Left lung (tissue), 10 donors: Measurements from ENCODE around the gene SCUBE1. TPM values are rescaled to one million over a fixed set of nuclear protein-coding genes. Genes with fewer than 3 reads are reported as not detected.
A peak's percentile ranks its signal among the peaks of the same experiment; 100 is the strongest.

Experiments
- ATAC-seq: fragments of 200-7000 bp; cut with Tn5 transposase; one replicate; pipeline ENCODE4 v1.9.1; 2020; ENCODE audit warnings: moderate library complexity
- DNase-seq, 4 donors: peaks; one replicate each; pipeline ENCODE4 v3.0.0-alpha.2; 2013 to 2020
- H3K27ac ChIP-seq, 2 donors: fragments of 200-600 bp; sonication (generic) in 1 of 2; one replicate each; pipeline versions ENCODE4 v1.5.0 to v1.8.0; 2020 to 2021
- H3K27me3 ChIP-seq, 2 donors: fragments of 200-600 bp; sonication (generic) in 1 of 2; one replicate each; pipeline versions ENCODE4 v1.5.0 to v1.8.0; 2020 to 2021
- H3K36me3 ChIP-seq, 2 donors: fragments of 200-600 bp; sonication (generic) in 1 of 2; one replicate each; pipeline versions ENCODE4 v1.5.0 to v1.8.0; 2020 to 2021
- H3K4me1 ChIP-seq, 2 donors: fragments of 200-600 bp; one replicate each; pipeline ENCODE4 v1.8.0; 2021
- H3K4me3 ChIP-seq, 2 donors: fragments of 200-600 bp; sonication (generic) in 1 of 2; one replicate each; pipeline versions ENCODE4 v1.5.0 to v1.8.0; 2020 to 2021; ENCODE audit warnings: mild to moderate bottlenecking in 1 of 2
- H3K9me3 ChIP-seq, 2 donors: fragments of 200-600 bp; sonication (generic) in 1 of 2; one replicate each; pipeline versions ENCODE4 v1.5.0 to v1.8.0; 2020 to 2021
- CTCF ChIP-seq, 2 donors: fragments of 200-600 bp; sonication (generic) in 1 of 2; IDR thresholded peaks; one replicate each; pipeline versions ENCODE4 v1.5.0 to v1.8.0; 2021; ENCODE audit warnings: antibody characterized with exemption in 2 of 2
- intact Hi-C, 2 donors: fragments of 100-400 bp; cut with DNase I; formaldehyde crosslinking; loops; one replicate each; pipeline versions ENCODE4 v1.11.2 to v1.14.2; 2022
- polyA plus RNA-seq, 6 donors: library from polyadenylated mRNA; unstranded; fragments of 120-200 nt; gene quantifications; one replicate each; pipeline ENCODE4 v1.2.1, GENCODE V29; 2013; ENCODE audit not compliant: insufficient read length in 6 of 6
- total RNA-seq, 2 donors: library from RNA; stranded (reverse); fragmentation: NEBNext Ultra II Directional; extraction: Animal tissue kit (Norgen Biotek cat#: 25700); gene quantifications; one replicate each; pipeline ENCODE4 v1.2.1, GENCODE V29; 2021
- donor health status: DM: no; HTN: yes; CAD: no.
- donor health status: DM: no; HTN: no; CAD: no.

Gene SCUBE1
- total and polyA plus RNA-seq, 8 donors = 1.1 to 5.0 (median 2.0) TPM

GRCh38 chr22:43235445-43236409 lies 107.4 kb downstream of the SCUBE1 start:
- ATAC-seq (no peak), DNase-seq (no peak)
- TF ChIP-seq CTCF (IDR thresholded peaks at IDR 0.05) = no peak
- H3K4me3 ChIP-seq = no peak overlapping the region
- H3K4me1 ChIP-seq = peaks cover 0 to 13% of the 10 kb centered on the region in 2 donors
- intact Hi-C loops = loop anchor here in 1 of 2 donors (10.0 kb wide), 1 partner anchor 109 kb away; the partner anchor contains the start of gene SCUBE1
- no peaks in the 10 kb centered on the region for H3K27me3 ChIP-seq
- no peaks in the 10 kb centered on the region for H3K36me3 ChIP-seq
- H3K27ac ChIP-seq = no peak overlapping the region
- H3K9me3 ChIP-seq = no peaks in the 10 kb centered on the region

- DNase-seq (no peak), ATAC-seq (no peak)
- intact Hi-C loops = loop anchor here in 1 of 2 donors (5.0 to 10.0 kb wide), 2 partner anchors 110 to 153 kb away; partner anchors contain the start of gene SCUBE1
- Histone ChIP-seq H3K4me1 (peaks cover 0 to 13% of the 10 kb centered on the region in 2 donors), H3K27ac (no peak overlapping the region), H3K27me3 (no peaks in the 10 kb centered on the region), H3K4me3 (no peak overlapping the region), H3K36me3 (no peaks in the 10 kb centered on the region), H3K9me3 (no peaks in the 10 kb centered on the region)
- TF ChIP-seq CTCF (IDR thresholded peaks at IDR 0.05) = no peak
These were observed 108.7 kb downstream of the SCUBE1 start for GRCh38 chr22:43234264-43234988.

DNA sequence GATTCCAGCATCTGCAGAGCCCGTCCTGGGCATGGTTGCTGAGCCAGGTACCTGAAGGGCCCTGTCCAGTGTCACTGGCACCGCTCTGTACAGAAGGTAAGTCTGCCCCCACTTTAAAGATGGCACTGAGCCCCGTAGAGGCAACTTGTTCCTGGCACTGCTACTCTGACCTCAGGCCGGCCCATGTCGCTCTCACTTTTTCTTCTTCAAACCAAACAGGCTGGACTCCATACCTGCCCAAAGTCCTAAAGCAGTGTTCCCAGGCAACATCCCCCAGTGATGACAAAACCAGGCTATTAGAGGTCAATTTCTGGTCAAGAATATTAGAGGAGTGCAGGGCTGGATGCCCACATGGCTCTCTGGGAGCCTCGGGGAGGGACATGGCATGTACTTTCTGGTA lies 109.6 kb downstream of the SCUBE1 start:
- DNase-seq = no peak
- Histone ChIP-seq H3K9me3 (no peaks in the 10 kb centered on the region), H3K36me3 (no peaks in the 10 kb centered on the region), H3K4me1 (peaks cover 0 to 13% of the 10 kb centered on the region in 2 donors), H3K4me3 (no peak overlapping the region), H3K27ac (no peak overlapping the region), H3K27me3 (no peaks in the 10 kb centered on the region)
- no peak for ATAC-seq
- no peak for TF ChIP-seq CTCF (IDR thresholded peaks at IDR 0.05)
- intact Hi-C loops = loop anchor here in 1 of 2 donors (5.0 to 10.0 kb wide), 2 partner anchors 111 to 154 kb away; partner anchors contain the start of gene SCUBE1

DNA sequence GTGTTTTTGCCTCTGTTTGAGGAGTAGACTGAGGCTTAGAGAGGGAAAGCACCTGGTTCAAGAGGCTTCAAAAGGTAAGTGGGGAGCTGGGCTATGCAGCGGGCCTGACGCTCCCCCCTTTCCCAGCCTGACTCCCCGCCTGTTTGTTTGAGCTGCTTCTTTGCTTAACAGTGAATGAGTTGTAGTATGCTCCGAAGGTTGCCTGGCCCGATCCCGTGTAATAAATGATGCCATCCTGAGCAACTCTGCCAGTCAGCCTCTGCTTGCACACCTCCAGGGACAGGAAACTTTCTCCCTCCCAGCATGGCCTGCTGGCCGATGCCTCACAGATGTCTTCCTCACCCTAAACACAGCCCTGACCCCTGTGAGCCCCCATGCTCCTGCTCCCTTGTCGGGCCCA lies 110.7 kb downstream of the SCUBE1 start:
- DNase-seq = peak in 1 of 4 donors; percentile 24

More for the DNA sequence above, 110.7 kb downstream of the SCUBE1 start:
- H3K4me3 ChIP-seq = no peak overlapping the region
- TF ChIP-seq CTCF (IDR thresholded peaks at IDR 0.05) = no peak
- ATAC-seq = peak; percentile 26
- intact Hi-C loops = loop anchor here in 1 of 2 donors (5.0 to 10.0 kb wide), 2 partner anchors 112 to 155 kb away; partner anchors contain the start of gene SCUBE1
- H3K9me3 ChIP-seq = no peaks in the 10 kb centered on the region
- H3K27ac ChIP-seq = no peak overlapping the region
- no peaks in the 10 kb centered on the region for H3K36me3 ChIP-seq
- H3K27me3 ChIP-seq = no peaks in the 10 kb centered on the region
- H3K4me1 ChIP-seq = peaks cover 0 to 13% of the 10 kb centered on the region in 2 donors
